ENCODE measurements around the gene PAMR1.

DNA sequence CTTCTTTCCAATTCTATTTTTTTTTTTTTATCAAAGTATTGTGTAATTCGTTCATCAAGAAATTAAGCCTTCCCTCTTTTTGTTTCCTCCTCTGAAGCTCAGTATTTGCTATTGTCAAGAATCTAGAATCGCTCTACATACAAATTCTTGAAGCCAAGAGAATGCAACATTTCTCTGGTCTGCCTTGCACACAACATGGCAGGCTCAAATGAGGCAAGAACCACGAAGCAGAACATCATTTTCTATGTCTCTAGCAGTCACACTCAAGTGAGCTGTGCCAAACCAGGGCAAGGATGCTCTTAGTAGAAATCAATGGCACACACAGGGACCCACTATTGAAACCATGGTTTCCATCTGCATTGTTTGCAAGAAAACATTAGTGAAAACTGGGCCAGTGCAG is 59.4 kb downstream of the PAMR1 start:
- TF ChIP-seq, protein P1, sequence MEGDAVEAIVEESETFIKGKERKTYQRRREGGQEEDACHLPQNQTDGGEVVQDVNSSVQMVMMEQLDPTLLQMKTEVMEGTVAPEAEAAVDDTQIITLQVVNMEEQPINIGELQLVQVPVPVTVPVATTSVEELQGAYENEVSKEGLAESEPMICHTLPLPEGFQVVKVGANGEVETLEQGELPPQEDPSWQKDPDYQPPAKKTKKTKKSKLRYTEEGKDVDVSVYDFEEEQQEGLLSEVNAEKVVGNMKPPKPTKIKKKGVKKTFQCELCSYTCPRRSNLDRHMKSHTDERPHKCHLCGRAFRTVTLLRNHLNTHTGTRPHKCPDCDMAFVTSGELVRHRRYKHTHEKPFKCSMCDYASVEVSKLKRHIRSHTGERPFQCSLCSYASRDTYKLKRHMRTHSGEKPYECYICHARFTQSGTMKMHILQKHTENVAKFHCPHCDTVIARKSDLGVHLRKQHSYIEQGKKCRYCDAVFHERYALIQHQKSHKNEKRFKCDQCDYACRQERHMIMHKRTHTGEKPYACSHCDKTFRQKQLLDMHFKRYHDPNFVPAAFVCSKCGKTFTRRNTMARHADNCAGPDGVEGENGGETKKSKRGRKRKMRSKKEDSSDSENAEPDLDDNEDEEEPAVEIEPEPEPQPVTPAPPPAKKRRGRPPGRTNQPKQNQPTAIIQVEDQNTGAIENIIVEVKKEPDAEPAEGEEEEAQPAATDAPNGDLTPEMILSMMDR (IDR thresholded peaks at IDR 0.05): no peak
- no peak for TF ChIP-seq POLR2A (IDR thresholded peaks at IDR 0.05)
